Endothelial cell of umbilical vein (primary cell): Measurements from ENCODE around the gene C1QTNF4. TPM values are rescaled to one million over a fixed set of nuclear protein-coding genes. Genes with fewer than 3 reads are reported as not detected.

Source experiments
- BruUV-seq: library from RNA; stranded (reverse); fragments of 400-500 nt; replicated peaks from 2 replicates; lab custom pipeline; 2021; lab: Mats Ljungman, UMichigan
- CTCF ChIA-PET: fragments of 300-600, 350-600 bp; sonication (Branson Sonifier 250); formaldehyde crosslinking; loops from one replicate; lab custom pipeline; 2021; ENCODE audit warnings: antibody characterized with exemption, inconsistent platforms; lab: Charles Lee
- POLR2A ChIA-PET: fragments of 300-600, 350-600 bp; sonication (Branson Sonifier 250); formaldehyde crosslinking; loops from one replicate; lab custom pipeline; 2021; ENCODE audit warnings: antibody characterized with exemption, inconsistent platforms; lab: Charles Lee
- DNase-seq: peaks from one replicate; pipeline ENCODE4 v3.0.0-alpha.2; 2011; ENCODE audit warnings: low read depth, low spot score
- FAIRE-seq: peaks from 2 replicates; lab custom pipeline; 2011; peaks lifted over from hg19 to GRCh38; lab: Jason Lieb, UNC
- H2AFZ ChIP-seq: 2 replicates; pipeline ENCODE4 v1.6.0; 2012; ENCODE audit warnings: low read depth, low read length, control low read depth, inconsistent platforms
- H3K27ac ChIP-seq: 2 replicates; pipeline ENCODE4 v1.5.1; 2011; ENCODE audit warnings: low read depth, mild to moderate bottlenecking, control low read depth, low read length, moderate library complexity; ENCODE audit not compliant: insufficient read depth
- H3K27me3 ChIP-seq, 2 experiments: 2 replicates each; pipeline versions ENCODE4 v1.6.0 to v1.6.1; 2011; ENCODE audit warnings: low read length in 2 of 2, mixed read lengths in 1 of 2; ENCODE audit not compliant: control insufficient read depth in 2 of 2, insufficient read depth in 2 of 2
- H3K36me3 ChIP-seq, 2 experiments: 2 replicates in 1 of 2; 3 replicates in 1 of 2; pipeline ENCODE4 v1.5.1; 2011; ENCODE audit warnings: low read length in 2 of 2, mild to moderate bottlenecking in 1 of 2, moderate library complexity in 1 of 2; ENCODE audit not compliant: control insufficient read depth in 2 of 2, insufficient read depth in 2 of 2; ENCODE audit errors: extremely low read depth in 1 of 2
- H3K4me1 ChIP-seq: 3 replicates; pipeline ENCODE4 v1.5.1; 2011; ENCODE audit warnings: mild to moderate bottlenecking, low read length; ENCODE audit not compliant: control insufficient read depth, insufficient read depth; ENCODE audit errors: extremely low read depth
- H3K4me2 ChIP-seq: 2 replicates; pipeline ENCODE4 v1.6.1; 2011; ENCODE audit warnings: low read length, control low read depth, mixed read lengths; ENCODE audit not compliant: insufficient read depth
- H3K4me3 ChIP-seq, 3 experiments: fragments of 200-600 bp in 1 of 3; sonication (generic), shearing (Covaris generic) in 1 of 3; replicated peaks in 1 of 3; 2 replicates each; pipeline ENCODE4 v1.5.1; 2011 to 2016; ENCODE audit warnings: control low read depth in 3 of 3, low read length in 3 of 3, mild to moderate bottlenecking in 2 of 3, inconsistent platforms in 1 of 3, low read depth in 1 of 3, moderate library complexity in 1 of 3; ENCODE audit not compliant: insufficient read depth in 1 of 3
- H3K79me2 ChIP-seq: 2 replicates; pipeline ENCODE4 v1.6.0; 2012; ENCODE audit warnings: low read length, inconsistent platforms; ENCODE audit not compliant: control insufficient read depth, insufficient read depth
- H3K9ac ChIP-seq: replicated peaks from 2 replicates; pipeline ENCODE3; 2011; ENCODE audit warnings: low read length, control low read depth; ENCODE audit not compliant: insufficient read depth; ENCODE audit errors: extremely low read depth
- H3K9me1 ChIP-seq: replicated peaks from 3 replicates; pipeline ENCODE4 v1.6.0; 2011; ENCODE audit warnings: mild to moderate bottlenecking, low read length; ENCODE audit not compliant: control insufficient read depth, insufficient read depth; ENCODE audit errors: extremely low read depth
- H3K9me3 ChIP-seq: replicated peaks from 2 replicates; pipeline ENCODE4 v1.5.1; 2012; ENCODE audit warnings: low read length, inconsistent platforms; ENCODE audit not compliant: control insufficient read depth, insufficient read depth
- H4K20me1 ChIP-seq: replicated peaks from 2 replicates; pipeline ENCODE3; 2011; ENCODE audit warnings: mild to moderate bottlenecking, low read length; ENCODE audit not compliant: control insufficient read depth, insufficient read depth; ENCODE audit errors: extremely low read depth
- EZH2 ChIP-seq: IDR thresholded peaks from 2 replicates; pipeline ENCODE4 v1.6.1; 2012; ENCODE audit warnings: borderline replicate concordance, low read depth, mild to moderate bottlenecking, moderate library complexity, low read length, inconsistent platforms; ENCODE audit not compliant: severe bottlenecking
- FOS ChIP-seq: IDR thresholded peaks from 2 replicates; pipeline ENCODE4 v1.6.1; 2011; ENCODE audit warnings: mild to moderate bottlenecking, low read length, moderate library complexity, borderline replicate concordance; ENCODE audit not compliant: insufficient read depth
- GATA2 ChIP-seq: IDR thresholded peaks from 2 replicates; pipeline ENCODE4 v1.7.0; 2011; ENCODE audit warnings: low read depth, mild to moderate bottlenecking, moderate library complexity, mixed read lengths, low read length; ENCODE audit not compliant: insufficient read length, insufficient read depth
- JUN ChIP-seq: IDR thresholded peaks from 2 replicates; pipeline ENCODE4 v1.6.1; 2011; ENCODE audit warnings: borderline replicate concordance, low read depth; ENCODE audit not compliant: insufficient read length, insufficient read depth
- MYC ChIP-seq: IDR thresholded peaks from one replicate; pipeline ENCODE4 v1.6.1; 2011; ENCODE audit warnings: mild to moderate bottlenecking, low read depth, low read length
- POLR2A ChIP-seq: IDR thresholded peaks from 2 replicates; pipeline ENCODE4 v1.6.1; 2012; ENCODE audit warnings: low read depth, mild to moderate bottlenecking, control low read depth, low read length
- POLR2AphosphoS5 ChIP-seq: IDR thresholded peaks from 2 replicates; pipeline ENCODE4 v1.6.1; 2012; ENCODE audit warnings: low read depth, mild to moderate bottlenecking, control low read depth, low read length, moderate library complexity; ENCODE audit not compliant: insufficient read depth
- dilution Hi-C: fragments of 300-500 bp; cut with MboI; formaldehyde crosslinking; loops from one replicate; pipeline ENCODE4 v1.15.0; 2019; ENCODE audit warnings: low sequenced_read_pairs; ENCODE audit not compliant: extremely low pct_ligation_motif_present
- intact Hi-C: fragments of 100-400 bp; cut with micrococcal nuclease; formaldehyde crosslinking; loops from one replicate; pipeline ENCODE4 v1.10.0; 2022
- polyA plus RNA-seq, 4 experiments: library from polyadenylated mRNA; depleted of rRNA in 3 of 4; stranded (reverse) in 3 of 4; unstranded in 1 of 4; fragments of >200 nt; gene quantifications; 2 replicates each; pipeline versions ENCODE4 v1.2.1 to v1.2.3, GENCODE V29; 2011 to 2012; ENCODE audit warnings: missing spikeins in 1 of 4
- total RNA-seq: library from RNA; stranded (reverse); gene quantifications from 2 replicates; pipeline ENCODE4 v1.2.3, GENCODE V29; 2021
- TF ChIP-seq, protein P1 (sequence below): IDR thresholded peaks from 2 replicates; pipeline ENCODE4 v1.6.1; 2011; ENCODE audit not compliant: insufficient read depth, insufficient read length
- TF ChIP-seq, protein P2 (sequence below), 2 donors: IDR thresholded peaks; 1 replicate in 1 of 2; 2 replicates in 1 of 2; pipeline ENCODE4 v1.5.1; 2011; ENCODE audit warnings: low read length in 2 of 2, mild to moderate bottlenecking in 2 of 2, moderate library complexity in 2 of 2, control low read depth in 1 of 2, inconsistent platforms in 1 of 2, low read depth in 1 of 2; ENCODE audit not compliant: insufficient read depth in 1 of 2; ENCODE audit errors: extremely low read depth in 1 of 2

The C1QTNF4 gene
- total and polyA plus RNA-seq, 2 donors (not counting 3 experiments of a cell fraction or from before 2014, with no cell fraction given): 1.7 to 5.4 TPM

DNA sequence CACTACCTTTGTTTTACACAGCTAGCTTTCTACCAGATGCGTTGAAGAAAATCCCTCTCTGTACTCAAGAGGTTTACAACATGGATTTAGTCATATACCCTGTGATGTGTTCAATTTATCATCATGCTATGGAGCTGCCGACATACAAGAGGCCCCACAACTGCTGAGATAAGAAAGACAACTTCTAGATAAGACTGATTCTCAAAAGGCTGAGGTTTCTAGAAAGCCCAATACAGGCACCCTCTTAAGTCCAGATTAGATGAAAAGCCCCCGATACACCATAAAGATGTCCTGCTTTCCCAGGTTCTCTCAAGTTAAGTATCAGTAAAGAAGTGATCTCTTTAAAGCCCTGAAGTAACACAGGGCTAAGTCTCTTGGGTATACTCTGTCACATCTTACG, 33.8 kb upstream of the C1QTNF4 start:
- no peak for TF ChIP-seq MYC
- TF ChIP-seq POLR2A: no peak
- TF ChIP-seq, protein P1, sequence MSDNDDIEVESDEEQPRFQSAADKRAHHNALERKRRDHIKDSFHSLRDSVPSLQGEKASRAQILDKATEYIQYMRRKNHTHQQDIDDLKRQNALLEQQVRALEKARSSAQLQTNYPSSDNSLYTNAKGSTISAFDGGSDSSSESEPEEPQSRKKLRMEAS: no peak
- TF ChIP-seq FOS: no peak
- TF ChIP-seq EZH2: no peak
- H3K9ac ChIP-seq: no peak overlapping the region
- no peaks in the 10 kb centered on the region for H3K9me1 ChIP-seq
- H4K20me1 ChIP-seq: no peaks in the 10 kb centered on the region
- no peak for DNase-seq
- no peaks in the 10 kb centered on the region for H3K27me3 ChIP-seq
- no peaks in the 10 kb centered on the region for H3K9me3 ChIP-seq
- dilution Hi-C loops (no loop called here), intact Hi-C loops (no loop called here)
- BruUV-seq: no TSS peak
- ChIA-PET CTCF (interaction anchor here (2.3 kb wide), 1 partner anchor 11 kb away, joined by 7 read pairs; no protein-coding TSS in a partner anchor), POLR2A (no interaction called here)
- H3K36me3 ChIP-seq: peaks cover 12 to 25% of the 10 kb centered on the region in 2 experiments
- FAIRE-seq: no peak
- no peaks in the 10 kb centered on the region for H3K4me1 ChIP-seq
- H2AFZ ChIP-seq: no peak overlapping the region
- no peak overlapping the region for H3K4me3 ChIP-seq
- no peaks in the 10 kb centered on the region for H3K79me2 ChIP-seq
- H3K4me2 ChIP-seq: no peak overlapping the region
- no peak overlapping the region for H3K27ac ChIP-seq

DNA sequence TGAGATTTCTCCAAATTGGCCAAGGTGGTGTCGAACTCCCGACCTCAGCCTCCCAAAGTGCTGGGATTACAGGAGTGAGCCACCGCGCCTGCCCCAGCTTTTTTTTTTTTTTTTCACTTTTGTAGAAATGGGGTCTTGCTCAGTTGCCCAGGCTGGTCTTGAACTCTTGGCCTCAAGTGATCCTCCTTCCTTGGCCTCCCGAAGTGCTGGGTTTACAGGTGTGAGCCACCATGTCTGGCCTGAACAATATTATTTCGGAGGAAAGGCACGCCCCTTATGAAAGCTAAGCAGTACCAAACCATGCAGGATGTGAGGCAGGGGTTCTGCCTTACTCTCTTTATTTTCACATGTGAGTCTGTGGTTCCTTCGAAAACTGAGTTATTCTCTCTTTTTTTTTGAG, 32.0 kb upstream of the C1QTNF4 start:
- POLR2A ChIA-PET: no interaction called here
- Histone ChIP-seq H2AFZ (no peak overlapping the region), H3K9me3 (no peaks in the 10 kb centered on the region), H4K20me1 (no peaks in the 10 kb centered on the region), H3K4me3 (no peak overlapping the region), H3K4me1 (no peaks in the 10 kb centered on the region), H3K4me2 (no peak overlapping the region), H3K9me1 (no peaks in the 10 kb centered on the region), H3K79me2 (no peaks in the 10 kb centered on the region), H3K27ac (no peak overlapping the region), H3K9ac (no peak overlapping the region), H3K27me3 (no peaks in the 10 kb centered on the region), H3K36me3 (peaks cover 12 to 27% of the 10 kb centered on the region in 2 experiments)
- intact Hi-C loops (no loop called here), dilution Hi-C loops (no loop called here)
- BruUV-seq: no TSS peak
- DNase-seq (no peak), FAIRE-seq (no peak)
- CTCF ChIA-PET: no interaction called here
- no peak for TF ChIP-seq EZH2
- no peak for TF ChIP-seq POLR2AphosphoS5
- no peak for TF ChIP-seq JUN
- TF ChIP-seq, protein P1: no peak
- TF ChIP-seq FOS: no peak
- no peak for TF ChIP-seq GATA2
- TF ChIP-seq, protein P2, sequence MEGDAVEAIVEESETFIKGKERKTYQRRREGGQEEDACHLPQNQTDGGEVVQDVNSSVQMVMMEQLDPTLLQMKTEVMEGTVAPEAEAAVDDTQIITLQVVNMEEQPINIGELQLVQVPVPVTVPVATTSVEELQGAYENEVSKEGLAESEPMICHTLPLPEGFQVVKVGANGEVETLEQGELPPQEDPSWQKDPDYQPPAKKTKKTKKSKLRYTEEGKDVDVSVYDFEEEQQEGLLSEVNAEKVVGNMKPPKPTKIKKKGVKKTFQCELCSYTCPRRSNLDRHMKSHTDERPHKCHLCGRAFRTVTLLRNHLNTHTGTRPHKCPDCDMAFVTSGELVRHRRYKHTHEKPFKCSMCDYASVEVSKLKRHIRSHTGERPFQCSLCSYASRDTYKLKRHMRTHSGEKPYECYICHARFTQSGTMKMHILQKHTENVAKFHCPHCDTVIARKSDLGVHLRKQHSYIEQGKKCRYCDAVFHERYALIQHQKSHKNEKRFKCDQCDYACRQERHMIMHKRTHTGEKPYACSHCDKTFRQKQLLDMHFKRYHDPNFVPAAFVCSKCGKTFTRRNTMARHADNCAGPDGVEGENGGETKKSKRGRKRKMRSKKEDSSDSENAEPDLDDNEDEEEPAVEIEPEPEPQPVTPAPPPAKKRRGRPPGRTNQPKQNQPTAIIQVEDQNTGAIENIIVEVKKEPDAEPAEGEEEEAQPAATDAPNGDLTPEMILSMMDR (IDR thresholded peaks at IDR 0.05; ENCODE audit: extremely low read depth in 1 of 2, insufficient read depth in 1 of 2, low read depth in 1 of 2, low read length in 2 of 2): no peak
- no peak for TF ChIP-seq POLR2A
- TF ChIP-seq MYC: no peak
